ENCODE results near the gene ZFYVE9. TPM values are rescaled to one million over a fixed set of nuclear protein-coding genes. Genes with fewer than 3 reads are reported as not detected.

ZFYVE9 gene
- total and polyA plus RNA-seq, 2 of the 4 experiments (the other 2 are of a cell fraction) = 8.3 to 28.7 TPM

DNA sequence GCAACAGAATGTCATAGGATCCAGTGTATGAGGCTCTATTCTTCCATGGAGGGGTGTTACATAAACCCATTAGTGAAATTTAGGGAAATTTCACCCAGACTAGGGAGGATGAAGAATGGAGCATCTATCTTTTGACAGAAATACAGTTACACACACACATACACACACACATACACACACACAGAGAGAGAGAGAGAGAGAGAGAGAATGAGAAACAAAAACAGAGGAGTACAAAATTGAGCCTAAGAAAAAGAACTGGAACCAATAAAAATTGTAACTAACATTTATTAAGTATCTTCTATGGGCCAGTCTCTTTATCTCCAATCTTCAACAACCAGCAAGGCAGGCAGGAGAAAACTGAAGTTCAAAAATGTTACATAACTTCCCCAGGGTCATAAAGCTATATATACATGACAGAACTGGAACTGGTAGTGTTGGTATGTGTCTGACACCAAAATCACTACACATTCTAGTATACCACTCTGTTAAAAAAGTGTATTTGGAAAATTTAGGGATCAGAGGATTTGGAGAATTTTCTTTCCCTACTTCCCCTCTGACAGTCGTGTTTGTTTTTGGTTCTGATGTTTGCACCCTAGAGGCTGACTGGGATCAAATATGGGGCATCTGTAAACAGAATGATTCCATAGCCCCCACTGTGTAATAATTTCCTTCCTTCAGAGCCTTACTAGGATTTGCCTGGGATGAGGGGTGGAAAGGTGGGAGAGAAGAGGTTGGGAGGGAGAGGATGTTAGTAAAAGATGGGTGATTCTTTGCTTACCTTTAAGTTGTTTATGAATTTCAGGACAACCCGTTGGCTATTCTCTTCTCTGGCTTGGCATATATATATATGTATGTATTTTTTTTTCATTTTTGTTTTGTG lies 1.0 kb upstream of the ZFYVE9 start:
- DNase-seq = no peak
- WGBS, 2 experiments (ENCODE audit: extremely low coverage in 2 of 2, insufficient read length in 1 of 2) = no CpG with 5 or more reads among the region's 2 CpGs

More for the DNA sequence above, 1.0 kb upstream of the ZFYVE9 start:
- no peak overlapping the region for H4K5ac ChIP-seq (ENCODE audit: low read depth, low read length)
- no peak for TF ChIP-seq POLR2A (IDR thresholded peaks at IDR 0.05; ENCODE audit: low read depth, low read length)
- H2BK5ac ChIP-seq (ENCODE audit: low read depth, low read length, poor library complexity, severe bottlenecking) = peak overlapping the region; percentile 30
- no peak overlapping the region for H3K9ac ChIP-seq (ENCODE audit: low read depth, low read length)
- H2BK15ac ChIP-seq (ENCODE audit: low read depth, low read length) = no peak overlapping the region
- dilution Hi-C loops (cut with HindIII; ENCODE audit: low sequenced_read_pairs, unreplicated experiment) = no loop called here
- peaks cover 4% of the 10 kb centered on the region for H3K4me1 ChIP-seq (ENCODE audit: control insufficient read depth, insufficient read depth, low read length)
- ChIA-PET POLR2A (ENCODE audit: unreplicated experiment) (no interaction called here), CTCF (no interaction called here)
- no peak overlapping the region for H2BK120ac ChIP-seq (ENCODE audit: low read depth, low read length)
- no peak overlapping the region for H3K14ac ChIP-seq (replicated peaks; ENCODE audit: low read depth, low read length)
- H2BK20ac ChIP-seq (ENCODE audit: low read depth, low read length) = no peak overlapping the region
- H3K79me1 ChIP-seq (ENCODE audit: low read depth in 1 of 2, low read length in 2 of 2) = peaks cover 2 to 19% of the 10 kb centered on the region in 2 experiments; a peak in 3 of 4 replicates
- BruUV-seq (replicated peaks) = no TSS peak
- H3K36me3 ChIP-seq (ENCODE audit: control insufficient read depth, insufficient read depth, low read length) = no peaks in the 10 kb centered on the region
- no peak overlapping the region for H3K4ac ChIP-seq (ENCODE audit: low read depth, low read length)
- no peaks in the 10 kb centered on the region for H3K9me1 ChIP-seq (ENCODE audit: insufficient read depth, low read length)
- intact Hi-C loops (cut with micrococcal nuclease) = loop anchor here (5.0 kb wide), 1 partner anchor 206 kb away; no protein-coding TSS in a partner anchor
- no peak overlapping the region for H3K23ac ChIP-seq (ENCODE audit: low read depth, low read length)
- no peak overlapping the region for H2AK9ac ChIP-seq (replicated peaks; ENCODE audit: low read depth, low read length, poor library complexity)
- no peak overlapping the region for H3K4me3 ChIP-seq (ENCODE audit: insufficient read depth, low read depth, low read length)
- H3K18ac ChIP-seq (ENCODE audit: low read depth, low read length) = no peak overlapping the region
- peak overlapping the region; percentile 34 for H3K4me2 ChIP-seq (ENCODE audit: low read depth, low read length)
- H3K27ac ChIP-seq (ENCODE audit: insufficient read depth, low read length) = no peak overlapping the region
- ATAC-seq (ENCODE audit: low read depth) = no peak
- H3K9me3 ChIP-seq (ENCODE audit: control insufficient read depth, insufficient read depth, low read length) = no peaks in the 10 kb centered on the region
- H4K20me1 ChIP-seq (ENCODE audit: insufficient read depth, low read length) = peaks cover 6% of the 10 kb centered on the region; the same call in 1 of the 2 replicates
- no peaks in the 10 kb centered on the region for H3K27me3 ChIP-seq (ENCODE audit: control insufficient read depth, insufficient read depth, low read length)
- H2AK5ac ChIP-seq (ENCODE audit: low read depth, low read length) = no peak overlapping the region
- no peak overlapping the region for H2AFZ ChIP-seq (replicated peaks; ENCODE audit: low read length, poor library complexity)
- H4K91ac ChIP-seq (ENCODE audit: insufficient read depth, low read depth, low read length) = no peak overlapping the region
- in situ Hi-C loops (cut with MboI; ENCODE audit: low sequenced_read_pairs) = no loop called here
- H3K56ac ChIP-seq (ENCODE audit: extremely low read depth, insufficient read depth, low read length) = no peak overlapping the region
- peak overlapping the region; percentile 47 to 98; a peak in 1 of 4 replicates for H4K8ac ChIP-seq (ENCODE audit: low read depth in 2 of 2, low read length in 2 of 2)

All from IMR-90 (cell line).